Panc1 (cell line): ENCODE measurements around the gene FGF14. TPM values are rescaled to one million over a fixed set of nuclear protein-coding genes. Genes with fewer than 3 reads are reported as not detected.

Experiments
- ATAC-seq: fragments of 200-7000 bp; cut with Tn5 transposase; 2 replicates; pipeline ENCODE4 v1.9.1; 2020; ENCODE audit warnings: mild to moderate bottlenecking, moderate library complexity
- BruUV-seq: library from RNA; stranded (reverse); fragments of 400-500 nt; replicated peaks from 2 replicates; lab custom pipeline; 2021; lab: Mats Ljungman, UMichigan
- CTCF ChIA-PET: fragments of 300-600 bp; sonication (Branson Sonifier 250); formaldehyde crosslinking; loops from one replicate; lab custom pipeline; 2022; ENCODE audit warnings: antibody characterized with exemption; lab: Charles Lee
- POLR2A ChIA-PET: fragments of 300-600 bp; sonication (Branson Sonifier 250); formaldehyde crosslinking; loops from one replicate; lab custom pipeline; 2022; ENCODE audit warnings: antibody characterized with exemption; lab: Charles Lee
- DNase-seq: peaks from one replicate; pipeline ENCODE4 v3.0.0-alpha.2; 2010; ENCODE audit warnings: low read depth, low spot score
- H3K27ac ChIP-seq: 2 replicates; pipeline ENCODE4 v1.5.1; 2011; ENCODE audit warnings: mild to moderate bottlenecking, low read length, inconsistent platforms
- H3K27me3 ChIP-seq: fragments of 200-500 bp; sonication (Bioruptor generic); 2 replicates; pipeline ENCODE4 v1.6.0; 2014; ENCODE audit warnings: low read length, inconsistent platforms; ENCODE audit not compliant: control insufficient read depth, insufficient read depth
- H3K36me3 ChIP-seq: fragments of 200-500 bp; sonication (Bioruptor generic); 2 replicates; pipeline ENCODE4 v1.5.1; 2014; ENCODE audit warnings: inconsistent platforms, mild to moderate bottlenecking, low read length, moderate library complexity; ENCODE audit not compliant: control insufficient read depth, insufficient read depth
- H3K4me1 ChIP-seq: 2 replicates; pipeline ENCODE4 v1.5.1; 2011; ENCODE audit warnings: inconsistent platforms, mild to moderate bottlenecking, low read length, moderate library complexity; ENCODE audit not compliant: control insufficient read depth, insufficient read depth
- H3K4me3 ChIP-seq, 2 experiments: 2 replicates each; pipeline ENCODE4 v1.5.1; 2011 to 2012; ENCODE audit warnings: low read depth in 2 of 2, low read length in 2 of 2, mild to moderate bottlenecking in 2 of 2, inconsistent platforms in 1 of 2, moderate library complexity in 1 of 2
- H3K9me3 ChIP-seq: fragments of 200-500 bp; sonication (Bioruptor generic); 2 replicates; pipeline ENCODE4 v1.5.1; 2014; ENCODE audit warnings: low read depth, mild to moderate bottlenecking, inconsistent platforms, low read length, moderate library complexity; ENCODE audit not compliant: control insufficient read depth, insufficient read depth
- POLR2AphosphoS5 ChIP-seq: IDR thresholded peaks from 2 replicates; pipeline ENCODE4 v1.6.1; 2012; ENCODE audit warnings: mild to moderate bottlenecking, low read depth, low read length, moderate library complexity
- SIN3A ChIP-seq: IDR thresholded peaks from 2 replicates; pipeline ENCODE4 v1.6.1; 2012; ENCODE audit warnings: low read depth, mild to moderate bottlenecking, low read length, moderate library complexity, borderline replicate concordance; ENCODE audit not compliant: insufficient read depth
- TCF7L2 ChIP-seq: IDR thresholded peaks from 2 replicates; pipeline ENCODE4 v1.6.1; 2011; ENCODE audit warnings: mild to moderate bottlenecking, low read depth, low read length, inconsistent platforms
- in situ Hi-C: cut with HindIII; loops from 2 replicates; pipeline ENCODE4 v1.10.0; 2016; ENCODE audit warnings: low sequenced_read_pairs, low pct_unique_long_range_greater_than_20kb
- intact Hi-C: fragments of 100-400 bp; cut with micrococcal nuclease; formaldehyde crosslinking; loops from one replicate; pipeline ENCODE4 v1.10.0; 2022; ENCODE audit not compliant: unreplicated experiment
- total RNA-seq: library from RNA; stranded (reverse); gene quantifications from one replicate; pipeline ENCODE4 v1.2.1, GENCODE V29; 2021; ENCODE audit not compliant: unreplicated experiment
- TF ChIP-seq, protein P1 (sequence below), 2 experiments: IDR thresholded peaks; 2 replicates each; pipeline ENCODE4 v1.6.1; 2011 to 2012; ENCODE audit warnings: low read depth in 2 of 2, control low read depth in 1 of 2, low read length in 1 of 2, mild to moderate bottlenecking in 1 of 2, moderate library complexity in 1 of 2; ENCODE audit not compliant: insufficient read depth in 1 of 2
- TF ChIP-seq, protein P2 (sequence below): fragments of 450-650 bp; IDR thresholded peaks from 2 replicates; pipeline ENCODE4 v1.5.1; 2017; ENCODE audit warnings: mild to moderate bottlenecking

FGF14 gene
- total RNA-seq, 1 experiment from 2014 or later, result 0.03 TPM

DNA sequence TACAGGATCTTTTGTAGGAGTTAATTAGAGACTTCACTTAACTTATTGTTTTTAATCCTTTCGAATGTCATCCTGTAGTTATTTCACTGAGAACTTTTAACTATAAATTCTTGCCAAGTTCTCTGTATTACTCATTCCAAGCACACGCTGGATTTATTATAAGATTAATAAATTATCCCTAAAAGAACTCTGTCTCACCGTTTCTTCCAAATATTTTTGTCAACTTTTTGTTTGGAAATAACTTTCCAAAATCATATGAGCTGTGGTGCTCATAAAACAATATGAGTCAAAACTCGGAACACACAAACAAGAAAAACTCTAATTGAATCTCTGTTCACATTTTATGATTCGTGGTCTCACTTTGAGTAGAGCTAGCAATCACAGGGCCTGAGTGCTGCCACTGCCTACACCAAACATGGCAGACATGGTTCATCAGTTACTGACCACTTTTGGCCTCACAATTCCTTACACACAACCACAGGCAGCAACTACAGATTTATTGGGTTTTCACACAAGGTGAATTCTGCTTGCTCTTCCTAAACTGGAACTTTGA lies 412.0 kb downstream of the FGF14 start:
- no peak for ATAC-seq
- H3K27me3 ChIP-seq, result no peaks in the 10 kb centered on the region
- no peak for DNase-seq
- no TSS peak for BruUV-seq
- in situ Hi-C loops, result no loop called here
- no peaks in the 10 kb centered on the region for H3K4me1 ChIP-seq
- no peak overlapping the region for H3K27ac ChIP-seq
- intact Hi-C loops, result no loop called here
- no peak overlapping the region for H3K4me3 ChIP-seq
- H3K36me3 ChIP-seq, result no peaks in the 10 kb centered on the region
- no peaks in the 10 kb centered on the region for H3K9me3 ChIP-seq
- TF ChIP-seq POLR2AphosphoS5 (no peak), TCF7L2 (no peak), SIN3A (no peak)
- TF ChIP-seq, protein P1, sequence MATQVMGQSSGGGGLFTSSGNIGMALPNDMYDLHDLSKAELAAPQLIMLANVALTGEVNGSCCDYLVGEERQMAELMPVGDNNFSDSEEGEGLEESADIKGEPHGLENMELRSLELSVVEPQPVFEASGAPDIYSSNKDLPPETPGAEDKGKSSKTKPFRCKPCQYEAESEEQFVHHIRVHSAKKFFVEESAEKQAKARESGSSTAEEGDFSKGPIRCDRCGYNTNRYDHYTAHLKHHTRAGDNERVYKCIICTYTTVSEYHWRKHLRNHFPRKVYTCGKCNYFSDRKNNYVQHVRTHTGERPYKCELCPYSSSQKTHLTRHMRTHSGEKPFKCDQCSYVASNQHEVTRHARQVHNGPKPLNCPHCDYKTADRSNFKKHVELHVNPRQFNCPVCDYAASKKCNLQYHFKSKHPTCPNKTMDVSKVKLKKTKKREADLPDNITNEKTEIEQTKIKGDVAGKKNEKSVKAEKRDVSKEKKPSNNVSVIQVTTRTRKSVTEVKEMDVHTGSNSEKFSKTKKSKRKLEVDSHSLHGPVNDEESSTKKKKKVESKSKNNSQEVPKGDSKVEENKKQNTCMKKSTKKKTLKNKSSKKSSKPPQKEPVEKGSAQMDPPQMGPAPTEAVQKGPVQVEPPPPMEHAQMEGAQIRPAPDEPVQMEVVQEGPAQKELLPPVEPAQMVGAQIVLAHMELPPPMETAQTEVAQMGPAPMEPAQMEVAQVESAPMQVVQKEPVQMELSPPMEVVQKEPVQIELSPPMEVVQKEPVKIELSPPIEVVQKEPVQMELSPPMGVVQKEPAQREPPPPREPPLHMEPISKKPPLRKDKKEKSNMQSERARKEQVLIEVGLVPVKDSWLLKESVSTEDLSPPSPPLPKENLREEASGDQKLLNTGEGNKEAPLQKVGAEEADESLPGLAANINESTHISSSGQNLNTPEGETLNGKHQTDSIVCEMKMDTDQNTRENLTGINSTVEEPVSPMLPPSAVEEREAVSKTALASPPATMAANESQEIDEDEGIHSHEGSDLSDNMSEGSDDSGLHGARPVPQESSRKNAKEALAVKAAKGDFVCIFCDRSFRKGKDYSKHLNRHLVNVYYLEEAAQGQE (IDR thresholded peaks at IDR 0.05; ENCODE audit: insufficient read depth in 1 of 2, low read depth in 2 of 2, low read length in 1 of 2), result no peak
- TF ChIP-seq, protein P2, sequence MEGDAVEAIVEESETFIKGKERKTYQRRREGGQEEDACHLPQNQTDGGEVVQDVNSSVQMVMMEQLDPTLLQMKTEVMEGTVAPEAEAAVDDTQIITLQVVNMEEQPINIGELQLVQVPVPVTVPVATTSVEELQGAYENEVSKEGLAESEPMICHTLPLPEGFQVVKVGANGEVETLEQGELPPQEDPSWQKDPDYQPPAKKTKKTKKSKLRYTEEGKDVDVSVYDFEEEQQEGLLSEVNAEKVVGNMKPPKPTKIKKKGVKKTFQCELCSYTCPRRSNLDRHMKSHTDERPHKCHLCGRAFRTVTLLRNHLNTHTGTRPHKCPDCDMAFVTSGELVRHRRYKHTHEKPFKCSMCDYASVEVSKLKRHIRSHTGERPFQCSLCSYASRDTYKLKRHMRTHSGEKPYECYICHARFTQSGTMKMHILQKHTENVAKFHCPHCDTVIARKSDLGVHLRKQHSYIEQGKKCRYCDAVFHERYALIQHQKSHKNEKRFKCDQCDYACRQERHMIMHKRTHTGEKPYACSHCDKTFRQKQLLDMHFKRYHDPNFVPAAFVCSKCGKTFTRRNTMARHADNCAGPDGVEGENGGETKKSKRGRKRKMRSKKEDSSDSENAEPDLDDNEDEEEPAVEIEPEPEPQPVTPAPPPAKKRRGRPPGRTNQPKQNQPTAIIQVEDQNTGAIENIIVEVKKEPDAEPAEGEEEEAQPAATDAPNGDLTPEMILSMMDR, result no peak
- ChIA-PET CTCF (no interaction called here), POLR2A (no interaction called here)

DNA sequence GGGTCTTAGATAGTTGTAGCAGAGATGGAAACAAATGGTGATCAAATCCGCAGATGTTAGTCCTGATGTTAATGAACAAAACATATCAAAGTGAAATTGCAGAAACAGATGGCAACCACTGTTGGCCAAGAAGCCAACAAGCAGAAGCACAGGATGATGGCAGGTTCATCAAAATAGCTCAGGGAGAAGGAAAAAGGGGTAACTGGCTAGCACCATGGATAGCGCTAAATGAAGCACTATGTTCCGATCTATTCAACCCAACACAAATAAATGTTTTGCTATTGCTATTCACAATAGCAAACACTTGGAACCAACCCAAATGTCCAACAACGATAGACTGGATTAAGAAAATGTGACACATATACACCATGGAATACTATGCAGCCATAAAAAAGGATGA lies 413.7 kb downstream of the FGF14 start:
- DNase-seq (no peak), ATAC-seq (no peak)
- in situ Hi-C loops, result no loop called here
- no peak overlapping the region for H3K27ac ChIP-seq
- BruUV-seq, result no TSS peak
- no peaks in the 10 kb centered on the region for H3K27me3 ChIP-seq
- ChIA-PET CTCF (interaction anchor here (0.5 kb wide), 1 partner anchor 457 kb away, joined by 3 read pairs; no protein-coding TSS in a partner anchor), POLR2A (no interaction called here)
- no peaks in the 10 kb centered on the region for H3K36me3 ChIP-seq
- TF ChIP-seq SIN3A, result no peak
- no peak for TF ChIP-seq POLR2AphosphoS5
- TF ChIP-seq, protein P1 (IDR thresholded peaks at IDR 0.05; ENCODE audit: insufficient read depth in 1 of 2, low read depth in 2 of 2, low read length in 1 of 2), result peak in 1 of 2 experiments; percentile 54; a peak in 2 of 4 replicates
- H3K4me1 ChIP-seq, result no peaks in the 10 kb centered on the region
- intact Hi-C loops, result no loop called here
- H3K9me3 ChIP-seq, result no peaks in the 10 kb centered on the region
- H3K4me3 ChIP-seq, result no peak overlapping the region
